OCI-LY7 (cell line): ENCODE results near the gene EML6.

Experiments
- CTCF ChIP-seq: fragments of 200-600 bp; sonication (generic); conservative IDR thresholded peaks from 2 replicates; pipeline ENCODE4 v1.5.1; 2014; ENCODE audit warnings: mild to moderate bottlenecking, antibody characterized with exemption, low read length, moderate library complexity, mixed read lengths
- EZH2phosphoT487 ChIP-seq: fragments of 200-600 bp; sonication (generic); IDR thresholded peaks from 2 replicates; pipeline ENCODE4 v1.6.1; 2018; ENCODE audit warnings: low read depth, borderline replicate concordance, mild to moderate bottlenecking, mixed run types, antibody characterized with exemption, low read length, moderate library complexity, mixed read lengths

- no peak for TF ChIP-seq CTCF
- TF ChIP-seq EZH2phosphoT487: no peak
Observed at GRCh38 chr2:55003706-55004639, 280.5 kb downstream of the EML6 start.
